ENCODE data around the gene CRACDL.

CRACDL gene

DNA sequence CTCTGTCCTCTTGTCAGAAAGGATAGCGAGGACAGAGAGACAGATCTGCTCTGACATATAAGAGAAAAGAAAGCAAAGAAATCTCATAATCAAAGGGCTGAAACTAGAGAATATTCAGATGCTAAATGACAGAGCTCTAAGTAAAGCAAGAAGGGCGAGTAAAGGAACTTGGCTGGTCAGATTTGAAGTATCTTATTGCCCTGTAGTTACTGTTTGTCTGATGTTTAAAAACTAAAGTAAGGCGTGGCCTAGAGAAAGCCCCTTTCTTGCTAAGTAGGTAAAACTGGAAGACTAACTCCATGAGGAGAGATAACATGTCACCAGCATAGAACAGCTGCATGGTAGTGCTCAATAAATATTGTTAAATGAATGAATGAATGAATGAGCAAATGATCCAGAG lies 70.0 kb downstream of the CRACDL start:
- no peak for TF ChIP-seq ZFP3 (CRISPR knock-in tag; IDR thresholded peaks at IDR 0.05)
- no peak for TF ChIP-seq BACH2 (CRISPR knock-in tag; IDR thresholded peaks at IDR 0.05; ENCODE audit: borderline replicate concordance)
- TF ChIP-seq, protein P1, sequence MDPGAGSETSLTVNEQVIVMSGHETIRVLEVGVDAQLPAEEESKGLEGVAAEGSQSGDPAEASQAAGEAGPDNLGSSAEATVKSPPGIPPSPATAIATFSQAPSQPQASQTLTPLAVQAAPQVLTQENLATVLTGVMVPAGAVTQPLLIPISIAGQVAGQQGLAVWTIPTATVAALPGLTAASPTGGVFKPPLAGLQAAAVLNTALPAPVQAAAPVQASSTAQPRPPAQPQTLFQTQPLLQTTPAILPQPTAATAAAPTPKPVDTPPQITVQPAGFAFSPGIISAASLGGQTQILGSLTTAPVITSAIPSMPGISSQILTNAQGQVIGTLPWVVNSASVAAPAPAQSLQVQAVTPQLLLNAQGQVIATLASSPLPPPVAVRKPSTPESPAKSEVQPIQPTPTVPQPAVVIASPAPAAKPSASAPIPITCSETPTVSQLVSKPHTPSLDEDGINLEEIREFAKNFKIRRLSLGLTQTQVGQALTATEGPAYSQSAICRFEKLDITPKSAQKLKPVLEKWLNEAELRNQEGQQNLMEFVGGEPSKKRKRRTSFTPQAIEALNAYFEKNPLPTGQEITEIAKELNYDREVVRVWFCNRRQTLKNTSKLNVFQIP (CRISPR knock-in tag; IDR thresholded peaks at IDR 0.05; ENCODE audit: borderline replicate concordance, low read depth): no peak
- no peak for TF ChIP-seq ZNF8 (CRISPR knock-in tag; IDR thresholded peaks at IDR 0.05)
- TF ChIP-seq CSDC2 (CRISPR knock-in tag; IDR thresholded peaks at IDR 0.05): no peak
- TF ChIP-seq GLIS3 (CRISPR knock-in tag; IDR thresholded peaks at IDR 0.05): no peak
- no peak; the same call in 1 of the 3 replicates for ATAC-seq

DNA sequence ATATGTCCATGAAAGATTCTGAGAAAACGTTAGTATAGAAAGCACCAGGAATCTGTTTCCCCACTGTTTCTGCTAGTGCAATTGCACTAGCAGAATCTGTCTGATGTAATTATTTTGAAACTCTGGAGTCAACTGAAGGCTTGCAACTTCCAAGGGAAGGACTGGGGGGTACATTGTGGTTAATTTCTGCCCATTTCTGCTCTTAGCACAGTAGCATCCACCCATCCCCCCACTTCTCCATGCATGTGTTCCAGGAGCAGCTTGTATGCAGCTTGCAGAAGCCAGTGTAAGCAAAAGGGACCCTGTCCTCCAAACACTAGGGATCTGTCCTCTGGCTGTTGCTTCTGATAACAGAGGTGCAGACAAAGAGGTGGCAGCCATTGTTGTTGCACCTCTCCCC lies 74.4 kb downstream of the CRACDL start:
- TF ChIP-seq ISL1 (CRISPR knock-in tag; IDR thresholded peaks at IDR 0.05) (no peak), TOX (CRISPR knock-in tag; IDR thresholded peaks at IDR 0.05; ENCODE audit: borderline replicate concordance) (no peak), ZNF8 (CRISPR knock-in tag; IDR thresholded peaks at IDR 0.05) (no peak), ZC3H10 (CRISPR knock-in tag; IDR thresholded peaks at IDR 0.05) (no peak), ZFP3 (CRISPR knock-in tag; IDR thresholded peaks at IDR 0.05) (no peak), BACH2 (CRISPR knock-in tag; IDR thresholded peaks at IDR 0.05; ENCODE audit: borderline replicate concordance) (no peak), ZNF70 (CRISPR knock-in tag; IDR thresholded peaks at IDR 0.05) (no peak), CSDC2 (CRISPR knock-in tag; IDR thresholded peaks at IDR 0.05) (no peak), TCF4 (CRISPR knock-in tag; IDR thresholded peaks at IDR 0.05; ENCODE audit: borderline replicate concordance) (no peak), ZFP30 (CRISPR knock-in tag; IDR thresholded peaks at IDR 0.05) (no peak), OSR1 (CRISPR knock-in tag; IDR thresholded peaks at IDR 0.05) (no peak), GLIS3 (CRISPR knock-in tag; IDR thresholded peaks at IDR 0.05) (no peak), ZNF565 (CRISPR knock-in tag; conservative IDR thresholded peaks at IDR 0.05; ENCODE audit: low read depth) (no peak), ARNTL (CRISPR knock-in tag; IDR thresholded peaks at IDR 0.05; ENCODE audit: borderline replicate concordance, low read depth) (no peak)
- TF ChIP-seq, protein P1 (CRISPR knock-in tag; IDR thresholded peaks at IDR 0.05; ENCODE audit: borderline replicate concordance, low read depth): no peak
- TF ChIP-seq, protein P2, sequence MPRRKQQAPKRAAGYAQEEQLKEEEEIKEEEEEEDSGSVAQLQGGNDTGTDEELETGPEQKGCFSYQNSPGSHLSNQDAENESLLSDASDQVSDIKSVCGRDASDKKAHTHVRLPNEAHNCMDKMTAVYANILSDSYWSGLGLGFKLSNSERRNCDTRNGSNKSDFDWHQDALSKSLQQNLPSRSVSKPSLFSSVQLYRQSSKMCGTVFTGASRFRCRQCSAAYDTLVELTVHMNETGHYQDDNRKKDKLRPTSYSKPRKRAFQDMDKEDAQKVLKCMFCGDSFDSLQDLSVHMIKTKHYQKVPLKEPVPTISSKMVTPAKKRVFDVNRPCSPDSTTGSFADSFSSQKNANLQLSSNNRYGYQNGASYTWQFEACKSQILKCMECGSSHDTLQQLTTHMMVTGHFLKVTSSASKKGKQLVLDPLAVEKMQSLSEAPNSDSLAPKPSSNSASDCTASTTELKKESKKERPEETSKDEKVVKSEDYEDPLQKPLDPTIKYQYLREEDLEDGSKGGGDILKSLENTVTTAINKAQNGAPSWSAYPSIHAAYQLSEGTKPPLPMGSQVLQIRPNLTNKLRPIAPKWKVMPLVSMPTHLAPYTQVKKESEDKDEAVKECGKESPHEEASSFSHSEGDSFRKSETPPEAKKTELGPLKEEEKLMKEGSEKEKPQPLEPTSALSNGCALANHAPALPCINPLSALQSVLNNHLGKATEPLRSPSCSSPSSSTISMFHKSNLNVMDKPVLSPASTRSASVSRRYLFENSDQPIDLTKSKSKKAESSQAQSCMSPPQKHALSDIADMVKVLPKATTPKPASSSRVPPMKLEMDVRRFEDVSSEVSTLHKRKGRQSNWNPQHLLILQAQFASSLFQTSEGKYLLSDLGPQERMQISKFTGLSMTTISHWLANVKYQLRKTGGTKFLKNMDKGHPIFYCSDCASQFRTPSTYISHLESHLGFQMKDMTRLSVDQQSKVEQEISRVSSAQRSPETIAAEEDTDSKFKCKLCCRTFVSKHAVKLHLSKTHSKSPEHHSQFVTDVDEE (CRISPR knock-in tag; IDR thresholded peaks at IDR 0.05): no peak
- TF ChIP-seq, protein P3, sequence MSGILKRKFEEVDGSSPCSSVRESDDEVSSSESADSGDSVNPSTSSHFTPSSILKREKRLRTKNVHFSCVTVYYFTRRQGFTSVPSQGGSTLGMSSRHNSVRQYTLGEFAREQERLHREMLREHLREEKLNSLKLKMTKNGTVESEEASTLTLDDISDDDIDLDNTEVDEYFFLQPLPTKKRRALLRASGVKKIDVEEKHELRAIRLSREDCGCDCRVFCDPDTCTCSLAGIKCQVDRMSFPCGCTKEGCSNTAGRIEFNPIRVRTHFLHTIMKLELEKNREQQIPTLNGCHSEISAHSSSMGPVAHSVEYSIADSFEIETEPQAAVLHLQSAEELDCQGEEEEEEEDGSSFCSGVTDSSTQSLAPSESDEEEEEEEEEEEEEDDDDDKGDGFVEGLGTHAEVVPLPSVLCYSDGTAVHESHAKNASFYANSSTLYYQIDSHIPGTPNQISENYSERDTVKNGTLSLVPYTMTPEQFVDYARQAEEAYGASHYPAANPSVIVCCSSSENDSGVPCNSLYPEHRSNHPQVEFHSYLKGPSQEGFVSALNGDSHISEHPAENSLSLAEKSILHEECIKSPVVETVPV (CRISPR knock-in tag; IDR thresholded peaks at IDR 0.05): no peak
- no peak for ATAC-seq

DNA sequence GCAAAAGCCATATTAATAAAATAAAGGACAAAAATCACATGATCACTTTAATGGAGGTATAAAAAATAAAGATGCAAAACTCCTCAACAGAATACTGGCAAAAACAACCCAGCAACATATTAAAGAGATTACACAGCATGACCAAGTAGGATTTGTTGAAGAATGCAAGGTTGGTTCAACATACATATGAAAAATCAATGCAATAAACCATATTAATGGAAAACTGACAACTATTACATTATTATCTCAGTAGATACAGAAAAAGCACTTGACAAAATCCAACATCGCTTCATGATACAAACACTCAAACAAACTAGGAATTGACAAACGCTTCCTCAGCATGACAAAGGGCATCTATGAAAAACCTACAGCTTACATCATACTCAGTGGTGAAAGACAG lies 76.7 kb downstream of the CRACDL start:
- TF ChIP-seq ESRRG (CRISPR knock-in tag; IDR thresholded peaks at IDR 0.05): no peak
- no peak for ATAC-seq

DNA sequence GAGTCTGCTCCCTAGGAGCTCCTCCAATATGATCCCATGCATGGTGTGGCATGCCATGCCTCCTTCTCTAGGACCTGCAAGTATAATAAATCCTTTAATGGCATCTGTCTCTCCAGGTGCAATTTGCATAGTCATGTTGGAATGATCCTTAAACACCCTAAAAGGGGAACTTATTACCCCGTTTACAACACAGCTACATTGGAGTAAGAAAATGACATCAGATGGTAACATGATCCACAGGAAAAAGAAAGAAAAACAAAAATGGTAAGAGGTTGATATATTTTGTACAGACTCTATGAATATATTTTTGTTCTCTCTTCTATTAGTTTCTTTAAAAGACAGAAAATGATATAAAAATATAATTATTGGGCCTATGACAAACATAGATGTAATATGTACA lies 79.0 kb downstream of the CRACDL start:
- TF ChIP-seq OSR1 (CRISPR knock-in tag; IDR thresholded peaks at IDR 0.05) (no peak), PPARA (CRISPR knock-in tag; IDR thresholded peaks at IDR 0.05; ENCODE audit: borderline replicate concordance) (no peak), CSDC2 (CRISPR knock-in tag; IDR thresholded peaks at IDR 0.05) (no peak), ZNF8 (CRISPR knock-in tag; IDR thresholded peaks at IDR 0.05) (no peak), GLIS3 (CRISPR knock-in tag; IDR thresholded peaks at IDR 0.05) (no peak), ZC3H10 (CRISPR knock-in tag; IDR thresholded peaks at IDR 0.05) (no peak), ZFP3 (CRISPR knock-in tag; IDR thresholded peaks at IDR 0.05) (no peak), TCF4 (CRISPR knock-in tag; IDR thresholded peaks at IDR 0.05; ENCODE audit: borderline replicate concordance) (no peak)
- TF ChIP-seq, protein P4, sequence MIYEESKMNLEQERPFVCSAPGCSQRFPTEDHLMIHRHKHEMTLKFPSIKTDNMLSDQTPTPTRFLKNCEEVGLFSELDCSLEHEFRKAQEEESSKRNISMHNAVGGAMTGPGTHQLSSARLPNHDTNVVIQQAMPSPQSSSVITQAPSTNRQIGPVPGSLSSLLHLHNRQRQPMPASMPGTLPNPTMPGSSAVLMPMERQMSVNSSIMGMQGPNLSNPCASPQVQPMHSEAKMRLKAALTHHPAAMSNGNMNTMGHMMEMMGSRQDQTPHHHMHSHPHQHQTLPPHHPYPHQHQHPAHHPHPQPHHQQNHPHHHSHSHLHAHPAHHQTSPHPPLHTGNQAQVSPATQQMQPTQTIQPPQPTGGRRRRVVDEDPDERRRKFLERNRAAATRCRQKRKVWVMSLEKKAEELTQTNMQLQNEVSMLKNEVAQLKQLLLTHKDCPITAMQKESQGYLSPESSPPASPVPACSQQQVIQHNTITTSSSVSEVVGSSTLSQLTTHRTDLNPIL (CRISPR knock-in tag; IDR thresholded peaks at IDR 0.05; ENCODE audit: low read depth): no peak
- TF ChIP-seq, protein P5, sequence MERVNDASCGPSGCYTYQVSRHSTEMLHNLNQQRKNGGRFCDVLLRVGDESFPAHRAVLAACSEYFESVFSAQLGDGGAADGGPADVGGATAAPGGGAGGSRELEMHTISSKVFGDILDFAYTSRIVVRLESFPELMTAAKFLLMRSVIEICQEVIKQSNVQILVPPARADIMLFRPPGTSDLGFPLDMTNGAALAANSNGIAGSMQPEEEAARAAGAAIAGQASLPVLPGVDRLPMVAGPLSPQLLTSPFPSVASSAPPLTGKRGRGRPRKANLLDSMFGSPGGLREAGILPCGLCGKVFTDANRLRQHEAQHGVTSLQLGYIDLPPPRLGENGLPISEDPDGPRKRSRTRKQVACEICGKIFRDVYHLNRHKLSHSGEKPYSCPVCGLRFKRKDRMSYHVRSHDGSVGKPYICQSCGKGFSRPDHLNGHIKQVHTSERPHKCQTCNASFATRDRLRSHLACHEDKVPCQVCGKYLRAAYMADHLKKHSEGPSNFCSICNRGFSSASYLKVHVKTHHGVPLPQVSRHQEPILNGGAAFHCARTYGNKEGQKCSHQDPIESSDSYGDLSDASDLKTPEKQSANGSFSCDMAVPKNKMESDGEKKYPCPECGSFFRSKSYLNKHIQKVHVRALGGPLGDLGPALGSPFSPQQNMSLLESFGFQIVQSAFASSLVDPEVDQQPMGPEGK (CRISPR knock-in tag; IDR thresholded peaks at IDR 0.05; ENCODE audit: borderline replicate concordance): no peak
- ATAC-seq: no peak

Measured in SK-N-SH treated with all-trans-retinoic acid at 6 μM for 48 hours (cell line).